GM19351 (cell line): ENCODE data around the gene ERF.

Experiments
- ATAC-seq: cut with Tn5 transposase; IDR thresholded peaks from one replicate; pipeline ENCODE4 v1.9.1; 2021; ENCODE audit warnings: mild to moderate bottlenecking, moderate library complexity; ENCODE audit not compliant: unreplicated experiment

ERF gene

GRCh38 chr19:42242512-42243409 lies 12.2 kb downstream of the ERF start, which contains the start of gene GSK3A:
TSS of gene GSK3A (minus strand) at chr19:42242602. CDS start at chr19:42242465, 137 bp downstream.
- peak; percentile 59 for ATAC-seq

GRCh38 chr19:42242069-42242511 lies 12.8 kb downstream of the ERF start:
- ATAC-seq, result no peak

GRCh38 chr19:42241279-42241678 lies 13.6 kb downstream of the ERF start:
- ATAC-seq, result no peak

- no peak for ATAC-seq
Observed at GRCh38 chr19:42239544-42240220, 15.2 kb downstream of the ERF start.

GRCh38 chr19:42235181-42235580 lies 19.7 kb downstream of the ERF start:
- no peak for ATAC-seq

- no peak for ATAC-seq
Observed at GRCh38 chr19:42234364-42234763, 20.6 kb downstream of the ERF start.

- no peak for ATAC-seq
Observed at GRCh38 chr19:42233678-42234292, 21.1 kb downstream of the ERF start.

GRCh38 chr19:42233106-42233505 lies 21.8 kb downstream of the ERF start:
- ATAC-seq, result no peak

- no peak for ATAC-seq
Observed at GRCh38 chr19:42232435-42232834, 22.5 kb downstream of the ERF start.

GRCh38 chr19:42230571-42230970 lies 24.4 kb downstream of the ERF start:
- no peak for ATAC-seq

GRCh38 chr19:42229855-42230351 lies 25.0 kb downstream of the ERF start:
- no peak for ATAC-seq

GRCh38 chr19:42229301-42229854 lies 25.6 kb downstream of the ERF start:
- ATAC-seq, result no peak

GRCh38 chr19:42228641-42229040 lies 26.3 kb downstream of the ERF start:
- ATAC-seq, result no peak

- ATAC-seq, result no peak
Observed at GRCh38 chr19:42226886-42227285, 28.0 kb downstream of the ERF start.

GRCh38 chr19:42225718-42226292 lies 29.1 kb downstream of the ERF start:
- no peak for ATAC-seq

GRCh38 chr19:42224940-42225717 lies 29.8 kb downstream of the ERF start:
- ATAC-seq, result no peak

- no peak for ATAC-seq
Observed at GRCh38 chr19:42220751-42221097, 34.2 kb downstream of the ERF start.

- ATAC-seq, result peak; percentile 73
Observed at GRCh38 chr19:42219812-42220750, 34.8 kb downstream of the ERF start, which contains the start of gene ZNF526. TSS of gene ZNF526 (plus strand) at chr19:42220312. CDS start at chr19:42224404, 4,092 bp downstream.
